ENCODE data around the gene IRAK1BP1.
"Not testable (repeated sequence)": the region's sequence is repeated elsewhere in the genome, so short reads cannot be mapped to it uniquely, and the experiment has no call there.

IRAK1BP1 gene

DNA sequence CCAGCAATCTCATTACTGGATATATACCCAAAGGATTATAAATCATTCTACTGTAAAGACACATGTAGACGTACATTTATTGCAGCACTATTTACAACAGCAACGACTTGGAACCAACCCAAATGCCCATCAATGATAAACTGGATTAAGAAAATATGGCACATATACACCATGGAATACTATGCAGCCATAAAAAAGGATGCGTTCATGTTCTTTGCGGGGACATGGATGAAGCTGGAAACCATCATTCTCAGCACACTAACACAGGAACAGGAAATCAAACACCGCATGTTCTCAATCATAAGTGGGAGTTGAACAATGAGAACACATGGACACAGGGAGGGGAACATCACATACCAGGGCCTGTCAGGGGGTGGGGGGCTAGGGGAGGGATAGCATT is 22.6 kb downstream of the IRAK1BP1 start:
- DNase-seq (ENCODE audit: low read depth in 2 of 2) = not testable (repeated sequence)

DNA sequence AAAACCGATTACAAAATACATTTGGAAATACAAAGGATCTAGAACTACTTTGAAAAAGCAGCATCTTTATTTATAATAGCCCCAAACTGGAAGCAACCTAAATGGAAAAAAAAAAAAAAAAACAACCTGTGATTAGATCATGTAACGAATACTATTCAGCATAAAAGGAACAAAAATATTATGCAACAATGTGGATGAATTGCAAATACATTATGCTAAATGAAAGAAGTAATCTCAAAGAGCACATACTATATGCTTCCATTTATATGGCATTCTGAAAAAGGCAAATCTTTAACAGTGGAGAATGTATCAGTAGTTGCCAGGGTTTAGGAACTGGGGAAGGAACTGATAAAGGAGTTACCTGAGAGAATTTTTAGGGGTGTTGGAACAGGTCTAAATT is 28.9 kb downstream of the IRAK1BP1 start:
- DNase-seq (ENCODE audit: low read depth in 2 of 2) = no peak

DNA sequence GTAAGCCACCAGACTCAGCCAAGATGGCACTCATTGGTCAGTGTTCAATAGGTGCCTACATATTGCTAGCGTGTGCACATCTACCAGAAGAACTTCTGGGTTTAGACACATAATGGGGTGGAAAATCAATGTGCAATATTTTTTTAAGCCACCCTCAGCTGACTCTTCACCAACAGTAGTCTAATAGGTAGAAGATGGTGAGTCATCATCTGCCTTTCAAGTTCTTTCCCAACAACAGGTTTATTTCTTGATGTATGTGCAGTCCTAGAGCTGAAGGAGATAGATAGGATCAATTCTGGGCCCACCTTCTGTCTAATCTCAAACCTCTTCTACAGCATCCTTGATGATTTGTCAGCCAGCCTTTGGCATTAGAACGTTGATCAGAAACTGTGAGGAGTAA is 41.3 kb downstream of the IRAK1BP1 start:
- no peak for DNase-seq (ENCODE audit: low read depth in 2 of 2)

DNA sequence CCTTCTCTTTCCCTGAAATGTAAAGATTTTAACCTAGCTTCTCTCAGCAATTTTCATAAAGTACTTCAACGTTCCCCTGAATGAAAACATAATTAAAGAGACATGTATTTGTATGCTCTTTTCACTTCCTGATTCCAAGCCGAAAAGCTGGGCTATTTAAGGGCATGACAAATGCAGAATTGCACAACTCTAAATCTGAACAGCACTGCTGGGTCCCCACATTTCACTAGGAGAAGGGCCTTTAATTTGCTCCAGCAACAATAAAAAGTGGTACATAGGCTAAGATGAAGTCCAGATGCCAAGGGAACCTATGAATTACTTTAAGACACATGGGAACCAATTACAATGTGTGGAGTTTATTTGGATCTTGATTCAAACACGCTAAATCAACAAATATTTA is 42.0 kb downstream of the IRAK1BP1 start:
- DNase-seq (ENCODE audit: low read depth in 2 of 2) = no peak

DNA sequence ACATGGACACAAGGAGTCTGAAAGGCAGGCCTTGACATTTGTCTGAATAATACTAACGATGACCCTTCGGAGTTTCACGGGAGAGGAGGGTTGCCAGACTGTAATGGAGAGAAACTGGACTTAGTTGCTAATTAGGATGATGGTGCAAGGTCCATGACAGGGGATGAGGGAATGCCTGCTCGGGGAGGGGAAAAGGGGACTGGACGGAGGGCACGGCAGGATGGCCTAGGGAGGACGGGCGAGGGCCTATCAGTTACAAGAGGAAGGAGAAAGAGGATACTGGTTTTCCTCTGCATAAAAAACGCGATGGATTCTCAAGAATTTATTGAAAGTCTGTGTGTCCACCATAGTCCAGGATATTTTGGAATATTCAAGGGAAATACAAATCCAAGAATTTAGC is 42.7 kb downstream of the IRAK1BP1 start:
- no peak for DNase-seq (ENCODE audit: low read depth in 2 of 2)

DNA sequence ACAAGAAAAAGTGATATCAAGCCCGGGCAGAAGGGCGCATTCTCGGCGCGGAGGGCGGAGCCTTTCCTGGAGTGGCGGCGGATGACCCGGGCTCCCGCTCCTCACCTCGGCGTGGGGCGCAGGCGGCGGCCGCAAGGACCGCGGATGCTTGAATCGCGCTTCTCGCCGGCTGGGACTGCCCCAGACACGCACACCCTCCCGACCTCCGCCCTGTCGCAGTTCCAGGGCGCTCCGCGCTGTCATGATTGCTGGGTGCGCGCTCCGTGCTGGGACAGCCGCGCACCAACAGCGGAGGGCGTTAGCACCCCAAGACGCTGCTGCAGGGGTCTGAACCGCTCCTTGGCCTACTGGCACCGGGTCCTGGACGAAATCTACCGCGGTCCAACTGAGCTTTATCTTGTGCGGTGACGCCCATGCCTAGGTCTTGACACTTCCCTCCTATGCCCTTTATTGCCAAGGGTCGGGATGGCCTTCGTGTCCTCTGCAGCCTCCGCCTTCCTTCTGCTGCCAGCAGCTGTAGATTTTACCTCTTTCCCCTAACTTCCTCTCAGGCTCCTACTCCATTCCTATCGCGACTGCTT is 43.3 kb downstream of the IRAK1BP1 start:
- DNase-seq (ENCODE audit: low read depth in 2 of 2) = peak in 1 of 2 donors; percentile 2

DNA sequence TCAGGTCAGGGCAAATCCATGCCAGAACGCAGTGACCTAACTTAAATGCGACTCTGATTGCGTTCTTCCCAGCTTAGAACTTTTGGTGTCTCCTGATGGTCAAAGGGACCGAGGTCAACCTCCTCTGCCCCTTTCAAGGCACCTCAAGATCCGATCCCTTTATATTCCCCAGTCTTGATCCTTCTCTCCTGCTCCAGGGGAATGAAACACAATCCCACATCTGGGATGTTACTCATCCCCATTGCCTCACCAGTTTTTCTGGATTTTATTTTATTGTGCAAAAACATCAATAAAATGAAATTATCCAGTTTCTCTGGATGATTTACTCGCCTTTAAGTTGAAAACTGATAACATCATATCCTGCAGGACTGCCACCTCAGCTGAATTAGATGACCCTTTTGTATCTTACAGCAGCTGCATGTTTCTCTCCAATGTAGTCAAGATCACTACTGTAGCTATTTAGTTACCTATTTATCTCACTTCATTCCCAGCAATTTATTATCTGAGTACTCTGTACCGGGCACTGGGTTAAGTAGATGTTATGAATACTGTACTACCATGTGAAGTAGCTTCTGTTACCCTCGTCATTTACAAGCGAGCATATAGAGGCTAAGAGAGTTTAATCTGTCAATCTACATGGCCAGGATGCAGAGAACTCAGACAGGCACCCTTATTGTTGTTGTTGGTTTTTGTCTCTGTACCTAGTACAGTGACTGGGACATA is 44.0 kb downstream of the IRAK1BP1 start:
- DNase-seq (ENCODE audit: low read depth in 2 of 2) = no peak

DNA sequence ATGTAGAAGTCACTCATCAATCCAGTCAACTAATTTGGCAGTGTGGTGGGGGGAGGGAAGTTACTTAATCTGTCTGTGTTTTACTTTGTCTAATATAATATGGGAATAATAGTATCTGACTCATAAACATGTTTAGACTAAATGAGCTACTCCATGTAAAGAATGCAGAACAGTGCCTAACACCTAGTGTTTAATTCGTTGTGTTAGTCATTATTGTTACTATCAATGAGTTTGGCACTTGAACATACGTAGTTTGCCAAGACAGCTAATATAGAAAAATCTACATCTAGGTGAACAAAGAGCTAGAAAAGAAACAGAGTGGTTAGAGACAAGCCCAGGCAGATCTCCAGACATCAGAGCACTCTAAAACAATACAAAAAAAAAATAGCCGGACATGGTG is 49.1 kb downstream of the IRAK1BP1 start:
- no peak for DNase-seq (ENCODE audit: low read depth in 2 of 2)

DNA sequence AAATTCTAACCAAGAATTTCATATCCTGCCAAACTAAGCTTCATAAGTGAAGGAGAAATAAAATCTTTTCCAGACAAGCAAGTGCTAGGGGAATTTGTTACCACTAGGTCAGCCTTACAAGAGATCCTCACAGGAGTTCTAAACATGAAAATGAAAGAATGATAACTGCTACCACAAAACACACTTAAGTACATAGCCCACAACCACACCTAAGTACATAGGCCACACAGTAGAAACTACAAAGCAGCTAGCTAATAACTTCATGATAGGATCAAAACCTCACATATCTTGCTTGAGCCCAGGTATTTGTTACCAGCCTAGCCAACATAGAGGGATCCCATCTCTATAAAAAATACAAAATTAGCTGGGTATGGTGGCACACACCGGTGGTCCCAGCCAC is 50.4 kb downstream of the IRAK1BP1 start:
- DNase-seq (ENCODE audit: low read depth in 2 of 2) = no peak

DNA sequence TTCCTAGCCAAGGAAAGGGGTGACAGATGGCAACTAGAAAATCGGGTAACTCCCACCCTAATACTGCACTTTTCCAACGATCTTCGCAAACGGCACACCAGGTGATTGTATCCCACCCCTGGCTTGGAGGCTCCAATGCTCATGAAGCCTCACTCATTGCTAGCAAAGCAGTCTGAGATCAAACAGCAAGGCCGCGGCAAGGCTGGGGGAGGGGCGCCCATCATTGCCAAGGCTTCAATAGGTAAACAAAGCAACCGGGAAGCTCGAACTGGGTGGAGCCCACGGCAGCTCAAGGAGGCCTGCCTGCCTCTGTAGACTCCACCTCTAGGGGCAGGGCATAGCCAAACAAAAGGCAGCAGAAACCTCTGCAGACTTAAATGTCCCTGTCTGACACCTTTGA is 53.8 kb downstream of the IRAK1BP1 start:
- not testable (repeated sequence) for DNase-seq (ENCODE audit: low read depth in 2 of 2)

DNA sequence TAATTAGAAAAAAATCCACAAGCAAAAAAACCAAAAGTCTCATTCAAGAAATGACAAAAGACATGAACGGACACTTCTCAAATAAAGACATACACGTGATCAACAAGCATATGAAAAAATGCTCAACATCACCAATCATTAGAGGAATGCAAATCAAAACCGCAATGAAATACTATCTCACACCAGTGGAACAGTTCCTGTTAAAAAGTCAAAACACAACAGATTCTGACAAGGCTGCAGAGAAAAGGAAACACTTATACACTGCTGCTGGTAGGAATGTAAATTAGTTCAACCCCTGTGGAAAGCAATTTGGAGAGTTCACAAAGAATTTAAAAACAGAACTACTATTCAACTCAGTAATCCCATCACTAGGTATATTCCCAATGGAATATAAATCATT is 58.0 kb downstream of the IRAK1BP1 start:
- no peak for DNase-seq (ENCODE audit: low read depth in 2 of 2)

DNA sequence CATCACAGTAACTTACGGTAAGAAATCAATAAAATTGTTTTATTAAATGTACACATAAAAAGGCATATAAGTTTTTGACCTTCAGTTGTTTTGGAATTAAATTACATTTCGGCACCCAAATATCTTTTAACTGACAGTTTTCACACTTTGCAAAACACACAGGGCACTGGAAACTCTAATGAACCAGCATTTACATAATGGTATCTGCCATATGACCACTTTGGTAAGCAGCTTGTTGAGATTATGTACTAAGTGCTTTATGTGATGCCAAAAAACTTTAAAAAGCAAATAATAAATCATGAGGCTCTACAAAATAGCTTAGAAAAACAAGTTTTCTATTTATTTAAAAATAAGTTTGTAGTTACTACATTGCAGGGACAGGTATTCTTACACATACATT is 68.2 kb downstream of the IRAK1BP1 start:
- DNase-seq (ENCODE audit: low read depth in 2 of 2) = no peak

DNA sequence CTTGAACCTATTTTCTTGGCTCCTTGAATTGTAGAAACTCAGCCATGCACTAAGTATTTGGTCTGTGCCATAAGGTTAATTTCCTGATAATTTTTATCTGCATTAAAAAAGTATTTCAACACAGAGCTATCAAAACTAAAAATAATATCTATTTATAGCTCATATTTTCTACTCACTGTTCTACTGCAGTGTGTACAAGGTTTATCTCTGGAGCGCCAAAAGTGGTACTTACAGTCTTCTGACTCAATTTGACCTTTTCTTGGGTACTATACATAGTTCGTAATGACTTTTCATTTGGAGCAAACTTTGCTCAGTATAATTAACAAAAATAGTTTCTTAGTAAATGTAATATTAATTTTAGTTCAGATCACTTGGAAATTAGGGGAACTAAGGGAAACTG is 69.2 kb downstream of the IRAK1BP1 start:
- DNase-seq (ENCODE audit: low read depth in 2 of 2) = no peak

DNA sequence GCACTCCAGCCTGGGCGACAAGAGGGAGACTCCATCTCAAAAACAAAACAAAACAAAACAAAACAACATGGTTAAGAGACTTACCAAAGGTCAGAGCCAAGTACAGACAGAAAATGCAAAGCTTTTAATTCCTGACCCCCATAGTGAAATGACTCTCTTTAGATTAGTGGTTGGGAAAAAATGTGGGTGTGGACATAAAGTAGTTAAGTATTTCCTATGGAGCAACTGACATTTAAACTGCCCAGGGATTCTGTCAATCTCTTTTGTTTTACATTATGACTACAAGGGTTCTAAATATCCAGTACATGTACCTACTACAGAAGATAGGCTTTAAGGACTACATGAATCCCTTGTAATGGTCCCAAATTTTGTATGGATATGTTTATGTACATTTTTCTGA is 75.1 kb downstream of the IRAK1BP1 start:
- DNase-seq (ENCODE audit: low read depth in 2 of 2) = no peak

DNA sequence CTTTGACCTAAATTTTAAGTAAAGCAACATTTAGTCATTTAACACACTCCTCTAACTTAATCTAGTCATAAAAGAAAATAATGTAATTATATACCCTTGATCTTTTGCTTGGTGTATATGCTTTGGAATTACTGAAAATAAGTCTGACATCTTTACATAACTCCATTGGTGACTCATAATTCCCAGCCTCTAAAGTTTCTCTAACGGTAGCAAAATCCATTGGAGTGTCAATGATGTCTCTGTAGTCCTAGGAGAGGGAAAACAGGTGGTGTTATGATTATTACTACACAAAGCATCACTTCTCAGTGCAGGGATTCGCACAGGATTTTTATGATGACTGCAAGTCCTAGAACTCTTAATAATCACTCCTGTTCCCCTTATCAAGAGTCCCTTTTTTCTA is 80.2 kb downstream of the IRAK1BP1 start:
- DNase-seq (ENCODE audit: low read depth in 2 of 2) = no peak

DNA sequence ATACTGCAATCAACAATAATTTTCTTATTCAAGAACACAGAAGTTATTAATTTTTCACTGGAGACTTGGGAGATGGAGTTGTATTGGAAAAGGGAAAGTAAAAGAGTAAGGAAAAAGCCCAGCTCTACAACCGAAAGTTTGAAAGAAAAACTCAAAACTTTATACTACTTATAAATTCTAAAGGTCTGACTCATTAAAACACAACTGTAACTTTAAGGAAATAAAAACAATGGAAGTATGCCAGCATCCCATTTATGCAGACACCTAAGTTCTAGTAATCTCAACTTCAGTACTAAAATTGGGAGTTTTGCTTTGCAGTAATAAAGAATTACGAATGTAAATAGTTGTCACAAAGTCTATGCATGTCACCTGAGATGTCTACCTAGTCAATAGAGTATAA is 80.6 kb downstream of the IRAK1BP1 start:
- no peak for DNase-seq (ENCODE audit: low read depth in 2 of 2)

DNA sequence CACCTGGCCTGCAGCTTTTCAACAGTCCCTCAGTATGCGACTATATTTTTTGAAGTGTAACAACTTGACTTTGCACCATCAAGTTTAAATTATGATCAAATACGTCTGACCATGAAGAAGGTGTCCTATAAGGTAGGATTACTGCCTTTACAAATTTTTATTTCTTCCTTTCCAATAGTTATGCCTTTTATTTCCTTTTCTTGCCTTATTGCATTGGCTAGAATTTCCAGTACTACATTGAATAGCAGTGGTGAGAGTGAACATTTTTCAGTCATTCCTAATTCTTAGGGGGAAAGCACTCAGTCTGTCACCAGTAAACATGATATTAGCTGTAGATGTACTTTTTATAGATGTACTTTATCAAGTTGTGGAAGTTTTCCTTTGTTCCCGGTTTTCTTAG is 81.4 kb downstream of the IRAK1BP1 start:
- no peak for DNase-seq (ENCODE audit: low read depth in 2 of 2)

DNA sequence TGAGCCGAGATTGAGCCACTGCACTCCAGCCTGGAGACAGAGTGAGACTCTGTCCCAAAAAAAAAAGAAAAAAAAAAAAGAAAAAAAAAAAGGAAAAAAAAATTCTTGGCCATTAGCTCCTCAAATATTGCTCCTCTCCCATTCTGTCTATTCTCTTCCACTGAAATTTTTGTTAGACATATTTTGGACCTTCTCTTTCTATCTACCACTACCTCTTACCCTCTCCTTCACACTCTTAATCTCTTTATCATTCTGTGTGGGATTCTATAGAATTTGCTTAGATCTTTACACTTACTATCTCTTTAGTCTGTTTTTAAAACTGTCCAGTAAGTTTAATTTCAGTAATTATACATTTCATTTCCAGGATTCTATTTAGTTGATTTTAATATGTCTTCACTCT is 85.0 kb downstream of the IRAK1BP1 start:
- DNase-seq (ENCODE audit: low read depth in 2 of 2) = no peak
